Limb (tissue), 2 donors: ENCODE measurements around the gene C16orf96.
A peak's percentile ranks its signal among the peaks of the same experiment; 100 is the strongest.

ENCODE experiments used
- DNase-seq, 2 donors: peaks; one replicate each; pipeline ENCODE4 v3.0.0-alpha.2; 2016; ENCODE audit errors: extremely low spot score in 2 of 2

The C16orf96 gene

DNA sequence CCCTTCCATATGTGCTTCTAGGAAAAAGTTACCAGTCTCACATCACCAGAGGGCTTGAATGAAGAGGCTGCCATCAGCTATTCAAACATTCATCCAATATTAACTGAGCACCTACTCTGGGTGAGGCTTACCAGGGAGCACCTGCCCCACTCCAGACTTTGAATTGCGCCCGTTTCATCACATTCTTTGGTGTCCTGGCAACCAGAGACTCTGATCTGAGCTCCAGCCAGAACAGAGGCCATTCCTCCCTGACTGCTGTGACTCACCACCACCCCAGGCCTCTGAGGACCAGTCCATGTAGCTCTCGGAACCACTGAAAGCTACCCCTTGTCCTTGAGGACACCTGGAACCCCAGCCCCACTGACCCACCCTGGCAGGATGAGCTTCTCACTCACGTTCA, at the start of gene C16orf96:
Gene C16orf96 (plus strand): TSS at position 229 of the 400 bp plus-strand sequence. CDS start 150 bp downstream, at position 379.
- no peak for DNase-seq

DNA sequence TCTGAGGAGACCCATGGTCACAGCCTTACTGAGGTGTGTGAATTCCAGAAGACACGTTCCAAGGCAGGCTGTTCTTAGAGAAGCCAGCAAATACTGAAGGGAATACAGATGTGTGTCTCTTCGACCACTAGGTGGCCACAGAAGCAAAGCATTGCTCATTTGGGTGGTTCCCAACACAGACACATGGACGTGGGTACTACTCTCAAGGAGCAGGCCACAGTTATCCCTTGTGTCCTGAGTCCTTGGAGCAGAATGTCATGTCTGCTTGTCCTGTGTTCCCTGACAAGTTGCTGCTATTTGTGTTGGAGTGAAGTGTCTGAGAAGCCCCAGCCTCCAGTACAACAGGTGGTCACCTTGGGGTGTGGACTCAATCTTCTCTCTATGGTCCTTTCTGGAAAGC, 49.7 kb upstream of the C16orf96 start:
- DNase-seq: peak; percentile 56 to 72

DNA sequence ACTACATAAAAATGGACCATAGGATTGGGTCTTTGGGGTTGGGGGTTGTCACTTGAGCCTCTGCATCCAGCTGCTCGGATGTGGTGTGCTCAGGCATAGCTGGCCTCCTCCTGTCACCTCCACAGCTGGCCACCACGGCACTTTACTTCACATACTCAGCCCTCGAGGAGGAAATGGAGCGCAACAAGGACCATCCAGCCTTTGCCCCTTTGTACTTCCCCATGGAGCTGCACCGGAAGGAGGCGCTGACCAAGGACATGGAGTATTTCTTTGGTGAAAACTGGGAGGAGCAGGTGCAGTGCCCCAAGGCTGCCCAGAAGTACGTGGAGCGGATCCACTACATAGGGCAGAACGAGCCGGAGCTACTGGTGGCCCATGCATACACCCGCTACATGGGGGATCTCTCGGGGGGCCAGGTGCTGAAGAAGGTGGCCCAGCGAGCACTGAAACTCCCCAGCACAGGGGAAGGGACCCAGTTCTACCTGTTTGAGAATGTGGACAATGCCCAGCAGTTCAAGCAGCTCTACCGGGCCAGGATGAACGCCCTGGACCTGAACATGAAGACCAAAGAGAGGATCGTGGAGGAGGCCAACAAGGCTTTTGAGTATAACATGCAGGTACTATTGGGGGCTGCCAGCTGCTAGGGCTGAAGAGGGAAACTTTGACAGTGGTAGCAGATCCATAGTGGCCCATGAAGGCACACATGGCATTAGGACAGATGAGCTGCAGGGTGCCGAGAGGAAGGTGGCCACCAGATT, 48.4 kb upstream of the C16orf96 start:
- DNase-seq: no peak

DNA sequence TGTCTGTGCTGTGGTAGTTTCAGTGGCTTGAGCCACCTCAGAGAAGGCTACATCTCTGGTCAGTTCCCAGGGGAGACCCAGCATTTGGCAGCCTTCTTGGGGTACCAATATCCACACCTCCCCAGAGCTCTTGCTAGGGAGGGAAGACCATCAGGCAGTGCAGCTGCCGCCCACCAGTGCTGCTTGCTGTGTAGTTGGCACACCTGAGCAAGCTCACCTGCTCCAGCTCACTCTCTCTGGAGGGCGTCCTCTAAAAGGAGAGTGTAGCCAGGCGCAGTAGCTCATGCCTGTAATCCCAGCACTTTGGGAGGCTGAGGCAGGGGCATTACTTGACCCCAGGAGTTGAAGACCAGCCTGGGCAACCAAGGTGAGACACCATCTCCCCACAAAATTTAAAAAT, 47.3 kb upstream of the C16orf96 start:
- no peak for DNase-seq

DNA sequence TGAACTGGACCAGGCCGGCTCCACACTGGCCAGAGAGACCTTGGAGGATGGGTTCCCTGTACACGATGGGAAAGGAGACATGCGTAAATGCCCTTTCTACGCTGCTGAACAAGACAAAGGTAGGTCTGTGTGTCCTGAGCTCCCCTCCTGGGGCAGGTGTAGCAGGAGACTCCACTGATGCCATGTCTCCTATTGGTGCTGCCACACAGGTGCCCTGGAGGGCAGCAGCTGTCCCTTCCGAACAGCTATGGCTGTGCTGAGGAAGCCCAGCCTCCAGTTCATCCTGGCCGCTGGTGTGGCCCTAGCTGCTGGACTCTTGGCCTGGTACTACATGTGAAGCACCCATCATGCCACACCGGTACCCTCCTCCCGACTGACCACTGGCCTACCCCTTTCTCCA, 46.7 kb upstream of the C16orf96 start:
- DNase-seq: no peak

DNA sequence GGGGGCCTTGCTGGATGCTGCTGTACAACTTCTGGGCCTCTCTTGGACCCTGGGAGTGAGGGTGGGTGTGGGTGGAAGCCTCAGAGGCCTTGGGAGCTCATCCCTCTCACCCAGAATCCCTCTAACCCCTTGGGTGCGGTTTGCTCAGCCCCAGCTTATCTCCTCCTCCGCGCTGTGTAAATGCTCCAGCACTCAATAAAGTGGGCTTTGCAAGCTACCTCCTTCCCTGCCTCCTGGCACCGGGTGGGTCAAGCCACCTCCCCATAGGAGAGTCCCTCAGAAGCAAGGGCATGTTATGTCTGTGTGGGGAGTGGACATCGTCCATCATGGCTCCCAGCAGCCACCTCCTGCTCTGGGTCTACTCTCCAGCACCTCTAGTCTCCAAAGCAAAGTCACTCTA, 46.0 kb upstream of the C16orf96 start:
- no peak for DNase-seq

DNA sequence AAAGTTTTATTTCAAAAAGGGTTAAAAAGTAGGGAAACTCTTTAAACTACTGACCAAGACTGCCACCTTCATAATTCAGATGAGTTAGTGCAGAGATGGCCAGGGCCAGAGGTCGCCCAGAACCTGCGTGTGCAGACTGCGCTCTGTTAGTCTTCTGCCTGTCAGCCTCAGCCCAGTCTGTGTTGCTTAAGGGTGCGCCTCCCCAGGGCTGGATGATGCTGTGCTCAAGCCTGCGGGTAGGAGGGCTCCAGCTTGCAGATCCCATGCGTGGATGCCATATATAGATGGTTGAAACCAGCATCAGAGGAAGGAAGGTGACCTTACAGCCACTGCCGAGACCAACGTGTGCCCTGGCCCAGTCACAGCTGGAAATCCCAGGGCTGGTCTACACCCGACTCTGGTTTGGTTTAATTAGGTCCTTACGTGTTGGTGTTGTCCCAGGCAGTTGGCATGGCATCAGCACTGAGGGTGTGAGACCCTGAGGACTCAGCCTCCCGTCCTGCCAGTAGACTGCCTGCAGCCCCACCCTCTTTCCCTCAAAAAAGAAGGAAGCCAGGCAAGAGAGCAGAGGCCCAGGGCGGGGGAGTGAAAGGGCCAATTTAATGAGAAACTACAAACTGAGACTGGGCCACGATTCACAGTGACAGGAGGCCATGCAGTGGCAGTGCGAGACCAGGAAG, 45.3 kb upstream of the C16orf96 start:
- no peak for DNase-seq

DNA sequence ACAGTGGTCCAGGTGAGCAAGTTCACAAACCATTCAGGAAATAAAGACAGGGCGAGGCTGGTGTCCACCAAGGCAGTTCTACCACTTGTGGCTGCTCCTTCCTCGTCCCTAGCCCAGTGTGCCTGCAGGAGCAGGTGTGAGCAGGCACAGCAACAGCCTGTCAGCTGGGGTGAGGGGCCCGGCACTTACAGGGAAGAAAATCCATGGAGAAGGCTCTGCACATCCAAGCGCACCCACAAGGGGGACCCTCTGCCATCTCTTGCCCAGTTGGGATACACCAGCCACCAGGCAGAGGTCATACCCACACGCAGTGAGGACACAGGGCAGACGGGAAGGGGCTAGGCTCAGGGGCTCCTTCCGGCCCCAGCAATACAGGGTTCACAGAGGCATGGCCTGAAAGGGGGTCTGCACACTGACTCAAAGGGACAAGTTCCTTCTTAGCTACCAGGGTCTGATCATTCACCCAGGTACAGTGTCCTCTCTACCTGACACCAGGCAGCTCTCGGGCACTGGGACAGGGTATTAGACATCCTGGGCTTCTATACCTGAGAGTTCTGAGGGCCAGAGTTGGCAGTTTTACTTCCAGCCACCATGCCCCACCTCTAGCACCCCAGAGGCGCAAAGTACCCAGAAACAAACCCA, 44.6 kb upstream of the C16orf96 start:
- peak; percentile 30 to 67 for DNase-seq

DNA sequence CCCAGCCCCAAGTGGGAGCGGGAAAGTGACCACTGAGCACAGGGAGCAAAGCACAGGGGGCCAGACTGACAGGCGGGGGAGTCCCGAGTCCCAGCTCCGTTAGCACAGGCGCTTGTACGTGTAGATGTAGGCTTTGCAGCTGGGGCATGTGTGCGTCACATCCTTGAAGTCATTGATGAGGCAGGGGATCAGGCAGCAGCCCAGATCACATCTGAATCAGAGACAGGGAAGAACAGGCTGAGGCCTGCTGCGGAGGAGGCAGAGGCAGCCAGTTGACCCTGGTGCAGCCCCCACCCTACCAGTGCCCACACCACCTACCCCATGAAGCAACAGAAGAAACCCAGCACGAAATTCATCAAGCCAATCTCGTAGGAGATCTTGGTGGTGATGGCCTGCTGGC, 43.7 kb upstream of the C16orf96 start:
- no peak for DNase-seq

DNA sequence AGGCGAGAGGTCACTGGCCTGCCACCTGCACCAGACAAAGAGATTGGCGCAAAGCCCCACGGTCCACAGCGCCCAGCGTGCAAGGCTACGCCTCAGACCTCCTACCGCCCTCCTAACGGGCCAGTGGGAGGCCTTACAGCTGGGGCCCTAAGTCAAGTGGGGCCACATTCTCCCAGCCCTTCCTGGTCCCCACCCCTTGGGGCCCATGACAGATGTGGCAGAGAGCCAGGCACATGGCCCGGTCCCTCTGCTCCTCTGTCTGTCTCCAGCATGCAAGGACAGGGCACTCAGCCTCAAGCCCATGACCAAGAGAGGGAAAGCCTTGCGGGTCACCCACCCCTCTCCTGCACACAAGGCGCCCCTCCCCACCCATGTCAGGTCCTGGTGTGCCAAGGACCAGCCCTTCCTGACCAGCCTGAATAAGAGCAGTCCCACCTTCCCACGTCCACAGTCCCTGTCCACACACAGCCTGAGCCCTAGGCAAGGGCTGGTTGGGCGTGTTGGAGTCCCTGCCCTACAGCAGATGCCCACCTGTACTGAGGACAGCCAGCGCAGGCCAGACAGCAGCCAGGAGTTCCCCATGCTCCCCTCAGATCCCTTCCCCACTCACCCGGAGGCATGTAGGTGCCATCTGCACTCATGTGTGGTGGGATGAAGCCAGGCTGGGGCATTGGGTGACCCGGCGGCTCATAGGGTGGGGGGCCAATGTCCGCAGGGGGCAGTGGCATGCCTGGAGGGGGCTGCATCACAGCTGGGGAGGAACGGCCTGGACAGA, 42.9 kb upstream of the C16orf96 start:
- DNase-seq: no peak

DNA sequence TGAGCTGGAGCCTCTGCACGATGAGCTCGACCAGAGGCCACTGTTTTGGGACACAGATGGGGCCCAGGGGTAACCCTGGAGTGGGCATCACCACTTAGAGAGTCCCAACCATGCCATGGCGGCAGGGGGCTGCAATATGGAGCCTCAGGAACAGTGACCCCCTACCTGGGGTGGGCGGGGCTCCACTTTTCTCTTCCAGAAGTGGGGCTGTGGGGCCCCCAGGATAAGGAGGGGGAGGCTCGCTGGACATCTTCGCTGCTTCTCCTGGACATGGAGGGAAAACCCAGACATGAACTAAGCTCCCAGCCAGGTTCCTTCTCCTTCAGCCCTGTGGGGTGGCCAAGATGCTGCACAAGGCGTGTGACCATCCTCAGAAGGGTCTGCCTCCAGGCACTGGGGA, 42.3 kb upstream of the C16orf96 start:
- no peak for DNase-seq

DNA sequence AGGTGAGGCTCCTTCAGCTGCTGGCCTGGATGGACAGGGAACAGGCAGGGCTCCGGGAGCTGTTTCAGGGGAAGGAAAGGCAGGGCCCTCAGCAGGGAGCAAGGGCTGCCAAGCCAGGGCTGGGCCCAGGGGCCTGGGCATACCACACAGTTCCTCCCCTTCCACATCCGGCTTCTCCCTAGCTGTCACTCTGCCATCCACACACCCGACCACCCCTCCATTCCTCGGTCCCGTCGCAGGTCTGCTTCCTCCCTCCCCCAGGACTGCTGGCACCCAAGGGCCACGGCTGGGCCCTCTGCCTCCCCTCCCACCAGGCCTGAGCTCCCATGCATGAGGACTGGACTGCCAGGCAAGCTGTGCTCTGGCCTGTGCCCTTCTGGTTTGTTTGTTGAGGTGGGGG, 41.5 kb upstream of the C16orf96 start:
- DNase-seq: no peak

DNA sequence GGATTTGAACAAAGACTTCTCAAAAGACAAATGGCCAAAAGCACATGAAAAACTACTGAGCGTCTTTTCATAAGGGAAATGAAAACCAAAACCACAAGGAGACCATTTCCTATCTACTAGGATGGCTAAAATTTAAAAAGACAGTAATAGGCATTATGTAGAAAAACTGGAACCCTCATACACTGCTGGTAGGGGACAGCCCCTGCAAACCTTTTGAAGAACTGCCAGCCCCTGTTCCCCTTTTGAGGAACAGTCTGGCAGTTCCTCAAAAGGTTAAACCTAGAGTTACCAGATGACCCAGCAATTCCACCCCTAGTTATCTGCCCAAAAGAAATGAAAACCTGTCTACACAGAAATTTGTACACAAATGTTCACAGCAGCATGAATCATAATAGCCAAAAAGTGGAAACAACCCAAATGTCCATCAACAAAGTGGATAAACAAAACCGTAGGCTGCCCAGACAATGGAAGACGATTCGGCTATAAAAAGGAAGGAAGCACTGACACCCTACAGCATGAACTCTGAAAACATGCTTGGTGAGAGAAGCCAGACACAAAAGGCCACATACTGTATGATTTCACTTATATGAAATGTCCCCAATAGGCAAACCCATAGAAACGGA, 40.4 kb upstream of the C16orf96 start:
- no peak for DNase-seq

DNA sequence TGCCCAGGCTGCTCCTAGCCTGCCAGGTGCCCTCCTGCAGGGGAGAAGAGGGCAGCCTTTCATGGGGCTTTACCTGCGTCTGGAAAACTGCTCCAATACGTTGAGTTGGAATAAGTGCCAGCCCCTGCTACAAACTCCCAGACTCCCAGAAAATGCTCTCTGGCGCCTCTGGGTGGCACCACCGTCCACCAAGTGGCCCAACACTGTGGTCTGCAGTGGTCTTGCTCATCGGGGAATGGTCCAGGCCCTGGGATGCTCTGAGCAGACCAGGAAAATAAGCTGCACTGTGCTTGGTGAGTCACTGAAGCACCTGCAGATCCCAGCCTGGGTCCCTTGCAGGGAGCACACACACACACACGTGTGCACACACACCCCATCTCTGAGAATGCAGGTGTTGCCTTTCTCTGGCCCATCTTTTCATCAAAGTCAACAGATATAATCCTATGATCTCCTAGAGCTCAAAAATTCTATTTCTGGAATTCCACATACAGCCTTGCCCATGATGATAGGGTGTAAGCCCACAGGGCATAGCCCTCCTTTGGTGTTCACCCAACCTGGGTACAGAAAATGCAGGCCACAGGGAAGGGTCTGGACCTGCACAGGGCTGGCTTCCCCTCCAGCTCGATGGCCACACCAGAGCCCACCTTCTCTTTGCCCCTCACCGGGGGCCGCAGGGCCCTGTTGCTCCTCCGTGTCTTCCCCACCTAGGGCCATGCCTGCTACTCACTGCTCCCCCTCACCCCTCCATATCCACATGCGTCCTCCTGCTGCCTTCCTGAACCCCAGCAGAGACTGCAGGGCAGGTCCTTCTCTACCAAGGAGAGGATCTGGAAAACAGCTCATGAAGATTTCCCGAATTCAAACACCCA, 38.1 kb upstream of the C16orf96 start:
- peak in 1 of 2 donors; percentile 72 for DNase-seq

DNA sequence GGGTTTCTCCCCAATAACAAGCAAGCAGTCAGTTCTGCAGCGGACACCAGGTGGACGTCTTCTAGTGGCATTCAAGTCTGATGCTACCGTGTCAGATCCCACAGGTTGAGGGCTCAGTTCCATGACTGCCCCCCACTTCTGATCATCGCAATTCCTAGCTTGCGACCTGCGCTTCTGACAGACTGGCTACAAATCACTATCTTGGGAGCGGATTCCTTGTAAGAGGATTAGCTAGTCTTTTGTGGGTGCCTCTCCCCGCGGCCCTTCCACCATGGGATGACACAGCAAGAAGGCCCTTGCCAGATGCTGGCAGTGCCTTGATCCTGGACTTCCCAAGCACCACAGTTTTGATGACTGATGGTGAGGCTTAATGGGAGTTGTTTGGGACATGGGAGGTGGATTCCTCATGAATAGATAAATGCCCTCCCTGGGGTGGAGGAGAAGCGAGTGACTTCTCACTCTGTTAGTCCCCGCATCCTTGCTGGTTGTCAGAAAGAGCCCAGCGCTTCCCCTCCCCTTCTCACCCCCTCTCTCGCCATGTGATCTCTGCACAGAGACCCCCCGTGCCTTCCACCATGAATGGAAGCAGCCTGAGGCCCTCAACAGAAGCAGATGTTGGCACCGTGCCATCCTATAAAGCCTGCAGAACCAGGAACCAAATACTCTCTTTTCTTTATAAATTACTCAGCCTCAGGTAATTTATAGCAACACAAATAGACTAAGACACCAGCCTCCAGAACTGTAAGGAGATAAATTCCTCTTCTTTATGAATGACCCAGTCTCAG, 36.7 kb upstream of the C16orf96 start:
- DNase-seq: no peak

DNA sequence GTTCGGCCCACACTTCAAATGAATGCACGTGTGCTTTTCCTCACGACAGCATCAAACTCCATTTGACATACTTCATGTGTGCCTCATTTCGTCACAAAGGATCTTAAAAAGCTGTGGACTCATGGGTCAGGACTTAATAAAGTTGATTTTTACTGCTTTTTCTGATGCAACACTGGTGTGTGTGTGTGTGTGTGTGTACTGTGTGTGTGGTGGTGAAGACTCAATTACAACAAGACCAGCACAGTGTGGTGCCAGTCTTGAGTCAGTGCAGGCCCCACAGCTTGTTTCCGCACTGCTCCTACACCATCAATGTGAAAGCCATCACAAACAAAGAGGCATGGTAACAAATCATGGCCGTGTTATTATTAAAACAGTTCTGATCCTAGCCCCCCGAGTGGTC, 35.2 kb upstream of the C16orf96 start:
- no peak for DNase-seq

DNA sequence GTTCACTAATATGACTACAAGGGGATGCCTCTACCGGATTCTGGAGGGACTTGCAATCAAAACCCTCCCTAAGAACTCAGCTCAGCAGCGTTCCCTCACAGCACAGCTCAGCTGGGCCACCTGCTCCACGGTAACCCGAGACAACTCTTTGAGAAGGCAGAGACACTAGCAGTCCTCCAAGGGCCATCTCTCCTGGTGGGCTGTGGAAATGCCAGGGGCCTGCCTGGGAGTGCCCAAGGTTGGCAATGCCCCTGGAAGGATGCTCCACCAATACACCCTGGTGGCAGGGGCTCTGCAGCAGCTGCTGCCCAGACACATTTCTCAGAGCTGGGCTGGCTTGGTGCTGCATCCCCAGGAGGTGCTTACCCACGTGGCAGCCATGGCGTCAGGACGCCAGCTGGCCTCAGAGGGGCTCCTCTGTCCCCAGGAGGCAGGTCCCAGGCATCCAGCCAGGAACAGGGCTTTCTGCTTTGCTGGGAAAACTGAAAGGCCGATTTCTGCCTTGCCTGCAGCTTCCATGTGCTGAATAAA, 34.0 kb upstream of the C16orf96 start:
- DNase-seq: peak; percentile 21 to 78

DNA sequence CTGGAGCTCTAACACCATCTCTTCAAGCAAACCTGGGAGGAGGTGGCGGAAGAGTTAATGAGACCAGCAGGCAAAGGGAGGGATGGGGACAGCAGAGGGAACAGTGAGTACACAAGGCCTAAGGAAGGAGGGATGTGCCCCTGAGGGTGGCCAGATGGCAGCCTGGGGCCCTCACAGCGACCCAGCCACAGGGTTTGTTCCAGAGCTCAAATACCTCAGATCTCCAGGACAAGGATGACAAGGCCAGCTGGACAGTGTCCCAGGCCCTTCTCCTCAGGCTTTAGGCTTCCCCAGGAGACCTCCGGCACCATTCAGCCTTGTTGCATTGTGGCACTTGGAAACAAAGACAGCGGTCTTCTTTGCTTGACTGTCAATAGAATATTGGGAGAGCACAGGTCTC, 32.5 kb upstream of the C16orf96 start:
- DNase-seq: peak in 1 of 2 donors; percentile 16

DNA sequence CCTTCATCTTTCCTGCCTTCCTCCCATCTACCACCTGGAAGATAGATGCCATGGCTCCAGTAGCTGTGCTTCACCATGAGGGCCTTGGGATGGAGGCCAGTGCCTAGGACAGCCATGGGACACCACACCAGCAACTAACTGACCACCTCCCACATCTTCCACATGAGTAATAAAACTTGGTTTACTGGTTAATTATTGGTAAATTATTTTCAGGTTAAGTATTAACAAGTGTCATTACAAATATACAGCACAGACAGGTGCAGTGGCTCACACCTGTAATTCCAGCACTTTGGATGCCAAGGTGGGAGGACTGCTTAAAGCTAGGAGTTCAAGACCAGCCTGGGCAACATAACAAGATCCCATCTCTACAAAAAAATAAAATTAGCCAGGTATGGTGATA, 31.6 kb upstream of the C16orf96 start:
- no peak for DNase-seq
